K562 (cell line): Measurements from ENCODE around the gene TMEM120A. TPM values are rescaled to one million over a fixed set of nuclear protein-coding genes. Genes with fewer than 3 reads are reported as not detected.

ENCODE experiments used
- ATAC-seq: fragments of 200-7000 bp; cut with Tn5 transposase; 3 replicates; pipeline ENCODE4 v1.9.1; 2020; ENCODE audit warnings: moderate library complexity
- BruUV-seq: library from RNA; stranded (reverse); fragments of 400-500 nt; replicated peaks from 2 replicates; lab custom pipeline; 2021; lab: Mats Ljungman, UMichigan
- CTCF ChIA-PET: fragments of 300-600 bp; formaldehyde crosslinking; extraction: SDS; loops from one replicate; lab custom pipeline; 2021; ENCODE audit warnings: low intra/inter-chr PET ratio; lab: Yijun Ruan, JAX
- POLR2A ChIA-PET: fragments of 300-600, 350-650 bp; sonication (Branson Sonifier 250); formaldehyde crosslinking; extraction: SDS; loops from one replicate; lab custom pipeline; 2021; ENCODE audit warnings: antibody characterized with exemption, inconsistent platforms; lab: Yijun Ruan, JAX
- DNase-seq, 4 experiments: peaks; one replicate each; pipeline versions ENCODE4 v3.0.0 to v3.0.0-alpha.2; 2011 to 2018; ENCODE audit warnings: low spot score in 3 of 4, mixed read lengths in 3 of 4; ENCODE audit errors: extremely low read depth in 1 of 4
- FAIRE-seq: peaks from 2 replicates; lab custom pipeline; 2011; peaks lifted over from hg19 to GRCh38; lab: Jason Lieb, UNC
- H2AFZ ChIP-seq: 2 replicates; pipeline ENCODE4 v1.6.0; 2011; ENCODE audit warnings: low read depth, low read length, control low read depth, inconsistent platforms
- H3K27ac ChIP-seq: fragments of 200-600 bp; 3 replicates; pipeline ENCODE4 v1.8.0; 2011; ENCODE audit warnings: low read depth, mild to moderate bottlenecking, control low read depth, inconsistent platforms, low read length, moderate library complexity, mixed read lengths; ENCODE audit errors: extremely low read depth
- H3K27me3 ChIP-seq, 2 experiments: fragments of 300-600 bp in 1 of 2; 2 replicates in 1 of 2; 3 replicates in 1 of 2; pipeline versions ENCODE4 v1.6.0 to v1.8.0; 2011; ENCODE audit warnings: inconsistent platforms in 2 of 2, low read length in 2 of 2, mild to moderate bottlenecking in 1 of 2, mixed read lengths in 1 of 2, moderate library complexity in 1 of 2; ENCODE audit not compliant: control insufficient read depth in 2 of 2, insufficient read depth in 2 of 2
- H3K36me3 ChIP-seq: fragments of 300-600 bp; 3 replicates; pipeline ENCODE4 v1.8.0; 2011; ENCODE audit warnings: mild to moderate bottlenecking, low read length, inconsistent platforms; ENCODE audit not compliant: control insufficient read depth, insufficient read depth
- H3K4me1 ChIP-seq, 2 experiments: fragments of 200-600 bp in 1 of 2; replicated peaks in 1 of 2; 2 replicates in 1 of 2; 3 replicates in 1 of 2; pipeline versions ENCODE4 v1.5.1 to v1.8.0; 2011; ENCODE audit warnings: inconsistent platforms in 2 of 2, low read length in 2 of 2, mild to moderate bottlenecking in 1 of 2, mixed read lengths in 1 of 2, moderate library complexity in 1 of 2; ENCODE audit not compliant: control insufficient read depth in 2 of 2, insufficient read depth in 2 of 2
- H3K4me2 ChIP-seq: 2 replicates; pipeline ENCODE4 v1.6.1; 2011; ENCODE audit warnings: low read length, control low read depth, inconsistent platforms, mixed read lengths; ENCODE audit not compliant: insufficient read depth
- H3K4me3 ChIP-seq: fragments of 200-600 bp; sonication (generic), shearing (Covaris generic); 2 replicates; pipeline ENCODE4 v1.5.1; 2016; ENCODE audit warnings: control low read depth, inconsistent platforms
- H3K79me2 ChIP-seq: fragments of 200-600 bp; 3 replicates; pipeline ENCODE4 v1.8.0; 2011; ENCODE audit warnings: low read length, inconsistent platforms; ENCODE audit not compliant: control insufficient read depth, insufficient read depth
- H3K9ac ChIP-seq, 2 experiments: 2 replicates each; pipeline versions ENCODE4 v1.6.0 to v1.6.1; 2011; ENCODE audit warnings: low read depth in 2 of 2, low read length in 2 of 2, control low read depth in 1 of 2, inconsistent platforms in 1 of 2, mild to moderate bottlenecking in 1 of 2, mixed read lengths in 1 of 2; ENCODE audit not compliant: insufficient read depth in 1 of 2
- H3K9me1 ChIP-seq: one replicate; pipeline ENCODE4 v1.6.0; 2011; ENCODE audit warnings: inconsistent platforms, mild to moderate bottlenecking, low read length, moderate library complexity; ENCODE audit not compliant: control insufficient read depth, insufficient read depth
- H3K9me3 ChIP-seq: replicated peaks from 2 replicates; pipeline ENCODE4 v1.5.1; 2011; ENCODE audit warnings: low read depth, low read length, inconsistent platforms; ENCODE audit not compliant: control insufficient read depth, insufficient read depth
- H4K20me1 ChIP-seq: replicated peaks from 2 replicates; pipeline ENCODE4 v1.6.1; 2011; ENCODE audit warnings: low read length, inconsistent platforms, mixed read lengths; ENCODE audit not compliant: control insufficient read depth, insufficient read depth
- KDM4B ChIP-seq, 2 experiments: fragments of 450-650 bp in 1 of 2; sonication (generic) in 1 of 2; IDR thresholded peaks; 2 replicates each; pipeline ENCODE4 v1.6.1; 2016 to 2017; ENCODE audit warnings: borderline replicate concordance in 2 of 2, antibody characterized with exemption in 1 of 2, low read depth in 1 of 2, mild to moderate bottlenecking in 1 of 2
- POLR2G ChIP-seq: fragments of 200-400 bp; formaldehyde crosslinking; IDR thresholded peaks from 2 replicates; pipeline ENCODE4 v1.6.1; 2017; ENCODE audit warnings: low read depth, mild to moderate bottlenecking, antibody characterized with exemption, low read length, moderate library complexity
- RBM22 ChIP-seq: fragments of 200-400 bp; formaldehyde crosslinking; IDR thresholded peaks from 2 replicates; pipeline ENCODE4 v1.6.1; 2018; ENCODE audit warnings: low read length, low read depth; ENCODE audit not compliant: poor library complexity, severe bottlenecking
- SNIP1 ChIP-seq: fragments of 450-650 bp; IDR thresholded peaks from 2 replicates; pipeline ENCODE4 v1.7.1; 2017; ENCODE audit warnings: low read depth, mild to moderate bottlenecking
- ZNF57 ChIP-seq: fragments of 450-650 bp; formaldehyde crosslinking; IDR thresholded peaks from 2 replicates; pipeline ENCODE4 v1.4.0; 2020; ENCODE audit warnings: mild to moderate bottlenecking, moderate library complexity
- WGBS: fragments of 100-300 bp; shearing (Covaris generic); methylation state at CpG from one replicate; pipeline ENCODE4 v1.1.6; 2016; ENCODE audit warnings: low coverage, mixed read lengths; ENCODE audit not compliant: insufficient coverage; ENCODE audit errors: missing lambda C conversion rate; 5-methylcytosine and 5-hydroxymethylcytosine counted together
- in situ Hi-C: fragments of 300-500 bp; cut with MboI; formaldehyde crosslinking; loops from 4 replicates; pipeline ENCODE4 v1.15.0; 2018; ENCODE audit warnings: inconsistent platforms, mixed read lengths
- intact Hi-C: fragments of 100-400 bp; cut with micrococcal nuclease; formaldehyde crosslinking; loops from 2 replicates; pipeline ENCODE4 v1.14.2; 2022
- polyA plus RNA-seq, 8 experiments: library from polyadenylated mRNA; depleted of rRNA in 4 of 8; stranded (reverse) in 5 of 8; unstranded in 3 of 8; fragments of >200 nt; fragmentation: Nextera tagmentation in 2 of 8; fragmentation: Illumina TruSeq in 1 of 8; extraction: Ambion mirVana in 2 of 8; extraction: Trizol in 1 of 8; gene quantifications; 2 replicates each; pipeline versions ENCODE4 v1.2.1 to v1.2.3, GENCODE V29; 2011 to 2014; ENCODE audit warnings: inconsistent platforms in 1 of 8, missing spikeins in 1 of 8
- total RNA-seq, 7 experiments: library from RNA; depleted of rRNA in 6 of 7; stranded (reverse); fragments of >200 nt in 6 of 7; fragmentation: Illumina TruSeq in 2 of 7; extraction: Trizol in 2 of 7; gene quantifications; 2 replicates each; pipeline versions ENCODE4 v1.2.1 to v1.2.3, GENCODE V29; 2011 to 2021; ENCODE audit warnings: low replicate concordance in 1 of 7

Gene TMEM120A
- total and polyA plus RNA-seq, 9 of the 15 experiments (the other 6 are each of a cell fraction or from before 2014, with no cell fraction given), result 2.3 to 90.2 (median 22.9) TPM

GRCh38 chr7:75981453-75982305 lies 12.7 kb downstream of the TMEM120A start:
- H3K36me3 ChIP-seq, result peaks cover 78% of the 10 kb centered on the region; the same call in 2 of the 3 replicates
- peak; percentile 51 for TF ChIP-seq POLR2G
- no peak for TF ChIP-seq SNIP1
- TF ChIP-seq, all 486 proteins: peak for 1
- in situ Hi-C loops (no loop called here), intact Hi-C loops (no loop called here)
- H3K79me2 ChIP-seq, result no peaks in the 10 kb centered on the region
- H3K4me1 ChIP-seq, result peaks cover 0 to 54% of the 10 kb centered on the region in 2 experiments; a peak in 2 of 5 replicates
- H3K27me3 ChIP-seq, result no peaks in the 10 kb centered on the region
- FAIRE-seq (no peak), DNase-seq (no peak), ATAC-seq (no peak)
- H3K27ac ChIP-seq, result no peak overlapping the region
- H3K9me1 ChIP-seq, result peaks cover 4% of the 10 kb centered on the region
- BruUV-seq, result no TSS peak
- H3K9me3 ChIP-seq, result no peaks in the 10 kb centered on the region
- ChIA-PET CTCF (no interaction called here), POLR2A (interaction anchor here (0.6 to 1.2 kb wide), 3 partner anchors 9 to 44 kb away, joined by 3 to 4 read pairs (median 4); no protein-coding TSS in a partner anchor)
- H3K4me3 ChIP-seq, result no peak overlapping the region
- peak overlapping the region in 1 of 2 experiments; percentile 36; a peak in 2 of 4 replicates for H3K9ac ChIP-seq
- 87% methylated on average over 32 of the region's 38 CpGs for WGBS
- no peak overlapping the region for H2AFZ ChIP-seq
- H3K4me2 ChIP-seq, result no peak overlapping the region
- H4K20me1 ChIP-seq, result 0 out of 2 replicates have a peak, but pooled peaks cover 3% of the 10 kb centered on the region

GRCh38 chr7:75981203-75981452 lies 13.3 kb downstream of the TMEM120A start:
- POLR2A ChIA-PET, result interaction anchor here (1.2 kb wide), 1 partner anchor 15 kb away, joined by 4 read pairs; no protein-coding TSS in a partner anchor
- intact Hi-C loops (no loop called here), in situ Hi-C loops (no loop called here)
- no peak overlapping the region for H3K4me3 ChIP-seq
- CTCF ChIA-PET, result no interaction called here
- FAIRE-seq (no peak), DNase-seq (no peak), ATAC-seq (no peak)
- H3K9me3 ChIP-seq, result no peaks in the 10 kb centered on the region
- no peak for TF ChIP-seq ZNF57 (CRISPR knock-in tag)
- TF ChIP-seq RBM22, result peak; percentile 29
- TF ChIP-seq KDM4B (IDR thresholded peaks at IDR 0.05; ENCODE audit: borderline replicate concordance in 2 of 2, low read depth in 1 of 2), result no peak
- TF ChIP-seq POLR2G, result peak; percentile 68
- no peak overlapping the region for H3K4me2 ChIP-seq
- H4K20me1 ChIP-seq, result 0 out of 2 replicates have a peak, but pooled peaks cover 3% of the 10 kb centered on the region
- no peaks in the 10 kb centered on the region for H3K79me2 ChIP-seq
- BruUV-seq, result no TSS peak
- no peak overlapping the region for H2AFZ ChIP-seq
- H3K9ac ChIP-seq, result no peak overlapping the region; a peak in 1 of 4 replicates
- peaks cover 73% of the 10 kb centered on the region; the same call in 2 of the 3 replicates for H3K36me3 ChIP-seq
- no peaks in the 10 kb centered on the region for H3K27me3 ChIP-seq
- H3K27ac ChIP-seq, result no peak overlapping the region
- WGBS, result 86% methylated on average over 12 of the region's 12 CpGs
- H3K9me1 ChIP-seq, result no peaks in the 10 kb centered on the region
- H3K4me1 ChIP-seq, result peaks cover 0 to 49% of the 10 kb centered on the region in 2 experiments; a peak in 2 of 5 replicates
